ENCODE data around the gene CHIA. TPM values are rescaled to one million over a fixed set of nuclear protein-coding genes. Genes with fewer than 3 reads are reported as not detected.

Gene CHIA
- total RNA-seq = not detected

GRCh38 chr1:111290630-111291029 is at the start of gene CHIA:
CHIA (plus strand) TSS chr1:111290851; CDS start chr1:111310468, 19,617 bp downstream.
- Mint-ChIP-seq H3K27ac (no peak within 1 kb of the TSS), H3K36me3 (no peaks in the 10 kb centered on the region), H3K4me1 (peaks cover 3% of the 10 kb centered on the region), H3K27me3 (no peaks in the 10 kb centered on the region), H3K4me3 (no peak within 1 kb of the TSS), H3K9me3 (peaks cover 3% of the 10 kb centered on the region)
- no peak for DNase-seq

DNA sequence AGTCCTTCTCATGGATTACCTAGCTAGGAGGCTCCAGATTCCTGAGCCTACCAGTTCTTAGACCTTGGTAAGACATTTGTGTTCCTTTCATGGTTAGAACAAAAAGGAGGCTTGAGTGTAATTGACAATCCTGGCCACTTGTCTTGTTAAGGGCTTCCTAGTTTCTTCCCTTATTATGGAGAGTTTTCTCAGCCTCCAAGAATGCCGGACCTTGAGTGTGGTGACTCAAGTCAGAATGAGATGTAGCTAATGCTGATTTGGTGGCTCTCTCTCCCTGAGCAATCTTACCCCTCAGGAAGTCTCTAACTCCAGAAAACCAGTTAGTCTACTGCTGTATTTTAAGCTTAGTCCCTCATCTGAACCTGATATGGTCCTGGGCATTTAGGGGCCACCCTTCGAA is 48.9 kb upstream of the CHIA start:
- H3K27me3 Mint-ChIP-seq = no peaks in the 10 kb centered on the region
- peaks cover 9% of the 10 kb centered on the region for H3K36me3 Mint-ChIP-seq
- H3K4me3 Mint-ChIP-seq = no peak overlapping the region
- no peaks in the 10 kb centered on the region for H3K4me1 Mint-ChIP-seq
- H3K27ac Mint-ChIP-seq = no peak overlapping the region
- no peak for DNase-seq
- no peaks in the 10 kb centered on the region for H3K9me3 Mint-ChIP-seq

DNA sequence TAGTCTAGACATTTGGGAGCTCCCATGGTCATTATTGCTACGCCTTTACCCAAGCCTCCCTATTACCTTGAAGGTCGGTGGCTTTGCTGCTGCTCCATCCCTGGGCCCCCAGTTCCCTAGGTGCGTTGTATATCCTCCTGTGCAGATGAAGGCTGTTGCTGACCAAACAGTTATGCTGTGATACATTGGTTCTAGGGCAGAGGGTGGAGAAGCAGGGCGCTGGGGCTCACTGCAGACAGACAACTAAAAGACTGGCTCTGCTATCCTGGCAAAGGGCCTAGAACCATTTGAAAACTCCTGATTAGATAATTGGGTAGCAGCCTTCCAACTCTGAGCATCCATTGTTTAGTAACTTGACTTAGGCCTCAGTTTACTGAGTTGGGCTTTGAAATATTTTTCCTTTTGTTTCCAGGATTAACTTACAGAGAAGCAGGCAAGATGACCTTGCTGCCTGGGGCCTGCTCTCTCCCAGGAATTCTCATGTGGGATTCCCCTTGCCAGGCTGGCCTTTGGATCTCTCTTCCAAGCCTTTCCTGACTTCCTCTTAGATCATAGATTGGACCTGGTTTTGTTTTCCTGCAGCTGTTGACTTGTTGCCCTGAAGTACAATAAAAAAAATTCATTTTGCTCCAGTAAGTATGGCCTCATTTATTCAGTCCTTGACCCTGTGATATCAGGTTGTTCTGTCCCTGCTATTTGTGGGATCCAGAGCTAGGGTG is 47.7 kb upstream of the CHIA start:
- H3K4me1 Mint-ChIP-seq = no peaks in the 10 kb centered on the region
- no peak overlapping the region for H3K27ac Mint-ChIP-seq
- H3K27me3 Mint-ChIP-seq = no peaks in the 10 kb centered on the region
- peaks cover 9% of the 10 kb centered on the region for H3K36me3 Mint-ChIP-seq
- no peak for DNase-seq
- H3K9me3 Mint-ChIP-seq = no peaks in the 10 kb centered on the region
- no peak overlapping the region for H3K4me3 Mint-ChIP-seq

GRCh38 chr1:111247125-111247838 is 43.4 kb upstream of the CHIA start:
- Mint-ChIP-seq H3K9me3 (no peaks in the 10 kb centered on the region), H3K4me1 (peaks cover 13% of the 10 kb centered on the region), H3K27ac (no peak overlapping the region), H3K27me3 (no peaks in the 10 kb centered on the region), H3K36me3 (no peaks in the 10 kb centered on the region), H3K4me3 (no peak overlapping the region)
- DNase-seq = no peak

- Mint-ChIP-seq H3K4me1 (peaks cover 17% of the 10 kb centered on the region), H3K27ac (no peak overlapping the region), H3K36me3 (no peaks in the 10 kb centered on the region), H3K27me3 (no peaks in the 10 kb centered on the region), H3K9me3 (no peaks in the 10 kb centered on the region), H3K4me3 (no peak overlapping the region)
- DNase-seq = no peak
These were observed 40.7 kb upstream of the CHIA start for GRCh38 chr1:111249960-111250359.

DNA sequence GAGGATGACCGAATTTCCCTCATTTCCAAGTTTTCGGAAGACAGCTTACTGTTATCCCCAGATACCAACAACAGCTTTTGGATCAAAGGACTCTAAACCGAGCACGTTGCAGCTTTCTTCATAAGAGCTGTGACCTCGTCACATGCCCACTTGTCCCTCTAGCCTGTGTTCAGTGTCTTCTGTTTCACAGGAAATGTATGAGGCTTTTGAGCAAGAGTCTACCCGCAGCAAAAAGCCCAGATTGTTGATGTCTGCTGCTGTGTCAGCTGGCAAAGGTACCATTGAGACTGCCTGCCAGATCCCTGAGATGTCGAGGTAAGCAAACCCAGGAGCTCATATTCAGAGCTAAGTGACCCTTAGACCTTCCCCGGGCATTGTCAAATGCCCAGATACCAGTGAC is 39.1 kb upstream of the CHIA start:
- H3K36me3 Mint-ChIP-seq = no peaks in the 10 kb centered on the region
- no peak overlapping the region for H3K27ac Mint-ChIP-seq
- peaks cover 17% of the 10 kb centered on the region for H3K4me1 Mint-ChIP-seq
- no peak for DNase-seq
- H3K27me3 Mint-ChIP-seq = no peaks in the 10 kb centered on the region
- no peak overlapping the region for H3K4me3 Mint-ChIP-seq
- H3K9me3 Mint-ChIP-seq = no peaks in the 10 kb centered on the region

- H3K27ac Mint-ChIP-seq = no peak overlapping the region
- peaks cover 17% of the 10 kb centered on the region for H3K4me1 Mint-ChIP-seq
- no peaks in the 10 kb centered on the region for H3K36me3 Mint-ChIP-seq
- H3K4me3 Mint-ChIP-seq = no peak overlapping the region
- H3K9me3 Mint-ChIP-seq = no peaks in the 10 kb centered on the region
- no peaks in the 10 kb centered on the region for H3K27me3 Mint-ChIP-seq
- DNase-seq = no peak
These were observed 37.9 kb upstream of the CHIA start for GRCh38 chr1:111252786-111253185.

DNA sequence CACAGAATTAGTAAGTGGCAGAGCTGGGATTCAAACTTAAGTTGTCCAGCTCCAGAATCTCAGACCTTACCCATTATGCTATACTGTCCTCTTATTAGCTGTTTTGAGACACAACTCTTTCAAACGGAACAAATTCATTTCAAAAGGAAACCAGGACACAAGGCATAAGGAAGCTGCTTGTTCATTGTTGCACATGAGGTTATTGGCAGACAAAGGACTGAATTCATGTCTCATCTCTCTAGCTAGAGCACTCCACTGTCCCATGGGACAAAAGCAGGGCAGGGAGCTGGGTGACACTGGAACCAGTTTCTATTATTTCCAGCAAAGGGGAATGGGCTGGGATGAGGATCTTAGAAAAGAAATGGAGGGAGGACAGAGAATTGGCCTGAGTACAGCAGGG is 36.8 kb upstream of the CHIA start:
- peaks cover 17% of the 10 kb centered on the region for H3K4me1 Mint-ChIP-seq
- no peaks in the 10 kb centered on the region for H3K27me3 Mint-ChIP-seq
- no peaks in the 10 kb centered on the region for H3K9me3 Mint-ChIP-seq
- no peak overlapping the region for H3K4me3 Mint-ChIP-seq
- H3K27ac Mint-ChIP-seq = no peak overlapping the region
- no peaks in the 10 kb centered on the region for H3K36me3 Mint-ChIP-seq
- no peak for DNase-seq

DNA sequence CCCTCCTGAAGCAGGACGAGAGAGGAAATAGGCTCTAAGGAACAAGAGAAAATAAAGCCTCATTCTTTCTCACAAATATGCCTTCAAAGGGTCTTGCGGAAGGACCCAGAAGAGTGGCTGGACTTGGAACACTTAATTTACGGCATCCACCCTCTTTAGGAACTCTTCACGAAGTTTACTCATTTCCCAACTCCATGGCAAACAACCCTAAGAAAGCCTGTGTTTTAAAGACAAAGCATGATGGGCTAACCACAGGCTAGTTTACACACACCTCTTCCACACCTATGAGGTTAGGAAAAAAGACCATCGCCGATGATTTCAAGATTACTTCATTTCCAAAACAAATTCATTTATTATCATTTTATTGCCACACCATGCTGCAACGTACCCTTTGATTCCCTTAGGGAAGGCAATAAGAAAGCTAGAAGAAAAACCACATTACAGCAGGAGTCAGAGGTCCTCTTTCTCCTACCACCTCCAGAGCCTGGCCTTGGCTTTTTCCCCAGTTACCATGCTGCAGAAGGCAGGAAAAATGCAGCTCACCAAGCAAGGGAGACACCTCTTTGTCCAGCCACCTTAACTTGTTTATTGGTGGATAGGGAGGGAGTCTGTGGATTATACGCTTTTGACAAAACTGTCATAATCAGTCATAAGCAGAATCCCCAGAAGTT is 33.5 kb upstream of the CHIA start:
- Mint-ChIP-seq H3K36me3 (no peaks in the 10 kb centered on the region), H3K9me3 (peaks cover 4% of the 10 kb centered on the region), H3K27ac (no peak overlapping the region), H3K27me3 (no peaks in the 10 kb centered on the region), H3K4me3 (no peak overlapping the region), H3K4me1 (peaks cover 5% of the 10 kb centered on the region)
- DNase-seq = no peak

DNA sequence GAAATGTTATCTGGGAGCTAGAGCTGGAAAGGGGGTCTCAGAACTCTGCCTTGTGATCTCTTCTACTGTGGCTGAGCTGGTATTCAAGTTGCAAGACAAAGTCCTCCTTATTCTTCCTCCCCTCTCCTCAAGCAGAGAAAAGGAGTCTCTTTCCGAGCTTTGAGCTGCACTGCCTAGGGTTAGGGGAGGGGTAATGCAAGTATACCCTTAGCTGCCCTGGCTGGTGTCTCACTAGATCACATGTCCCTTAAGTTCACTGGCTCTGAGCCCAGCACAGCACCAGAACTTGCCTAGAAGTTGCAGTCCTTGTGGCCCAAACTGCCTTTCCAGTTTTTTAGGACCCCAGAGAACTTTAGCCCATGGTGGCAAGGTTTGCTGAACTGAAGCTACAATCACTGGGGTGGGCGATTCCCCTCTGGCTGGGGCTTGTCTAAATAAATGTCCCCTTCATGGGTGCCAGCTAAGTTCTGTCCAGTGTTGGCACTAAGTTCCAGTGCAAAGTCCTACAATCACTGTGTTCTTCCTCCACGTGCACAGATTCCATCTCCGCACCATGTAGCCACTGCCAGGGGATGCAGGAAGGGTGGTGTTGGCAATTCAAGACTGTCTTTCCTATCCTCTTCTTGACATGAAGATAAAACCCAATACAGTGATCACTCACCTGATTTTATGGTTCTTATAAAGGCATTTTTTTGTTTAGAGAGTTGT is 22.7 kb upstream of the CHIA start:
- peaks cover 2% of the 10 kb centered on the region for H3K36me3 Mint-ChIP-seq

DNA sequence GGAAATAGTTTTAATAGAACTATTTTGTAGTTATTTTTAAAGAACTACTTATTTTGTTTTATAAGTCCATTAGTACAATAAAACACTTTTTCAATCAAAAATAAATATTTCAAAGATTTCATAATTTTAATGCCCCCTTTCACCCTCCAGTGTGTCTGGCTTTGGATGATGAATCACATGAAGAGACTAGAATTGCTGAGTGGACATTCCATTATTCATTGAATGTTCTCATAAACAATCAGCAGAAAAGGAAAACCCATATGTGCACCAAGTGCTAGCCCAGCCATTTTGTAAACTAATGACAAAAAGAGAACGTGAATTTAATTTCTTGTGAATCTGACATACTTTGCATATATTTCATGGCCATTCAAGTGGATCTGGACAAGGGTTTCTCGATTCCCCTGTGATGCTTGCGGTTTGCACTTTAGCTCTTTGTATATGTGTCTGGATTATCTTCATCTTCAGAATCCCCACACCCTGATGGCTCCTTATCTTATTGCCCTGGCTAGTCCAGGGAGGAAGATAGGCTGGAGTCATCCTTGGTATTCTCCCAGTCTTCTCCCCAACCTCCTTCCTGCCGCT is 20.7 kb upstream of the CHIA start:
- Mint-ChIP-seq H3K27ac (no peak overlapping the region), H3K4me3 (no peak overlapping the region), H3K27me3 (peaks cover 30% of the 10 kb centered on the region), H3K4me1 (peaks cover 16% of the 10 kb centered on the region), H3K9me3 (peaks cover 12% of the 10 kb centered on the region), H3K36me3 (peaks cover 2% of the 10 kb centered on the region)
- DNase-seq = no peak

More for the DNA sequence above, 22.7 kb upstream of the CHIA start:
- no peak for DNase-seq
- H3K27ac Mint-ChIP-seq = no peak overlapping the region
- peaks cover 30% of the 10 kb centered on the region for H3K27me3 Mint-ChIP-seq
- H3K4me1 Mint-ChIP-seq = peaks cover 8% of the 10 kb centered on the region
- H3K9me3 Mint-ChIP-seq = peaks cover 24% of the 10 kb centered on the region
- no peak overlapping the region for H3K4me3 Mint-ChIP-seq

- H3K27me3 Mint-ChIP-seq = peaks cover 30% of the 10 kb centered on the region
- H3K9me3 Mint-ChIP-seq = peaks cover 6% of the 10 kb centered on the region
- DNase-seq = no peak
- peaks cover 2% of the 10 kb centered on the region for H3K36me3 Mint-ChIP-seq
- H3K27ac Mint-ChIP-seq = no peak overlapping the region
- H3K4me1 Mint-ChIP-seq = peaks cover 24% of the 10 kb centered on the region
- peak overlapping the region; percentile 66 for H3K4me3 Mint-ChIP-seq
These were observed 19.7 kb upstream of the CHIA start for GRCh38 chr1:111270771-111271463.

GRCh38 chr1:111271464-111271801 is 19.2 kb upstream of the CHIA start:
- no peak for DNase-seq
- Mint-ChIP-seq H3K9me3 (peaks cover under 1% of the 10 kb centered on the region), H3K27me3 (peaks cover 30% of the 10 kb centered on the region), H3K4me3 (peak overlapping the region; percentile 66), H3K27ac (no peak overlapping the region), H3K36me3 (peaks cover 3% of the 10 kb centered on the region), H3K4me1 (peaks cover 28% of the 10 kb centered on the region)

DNA sequence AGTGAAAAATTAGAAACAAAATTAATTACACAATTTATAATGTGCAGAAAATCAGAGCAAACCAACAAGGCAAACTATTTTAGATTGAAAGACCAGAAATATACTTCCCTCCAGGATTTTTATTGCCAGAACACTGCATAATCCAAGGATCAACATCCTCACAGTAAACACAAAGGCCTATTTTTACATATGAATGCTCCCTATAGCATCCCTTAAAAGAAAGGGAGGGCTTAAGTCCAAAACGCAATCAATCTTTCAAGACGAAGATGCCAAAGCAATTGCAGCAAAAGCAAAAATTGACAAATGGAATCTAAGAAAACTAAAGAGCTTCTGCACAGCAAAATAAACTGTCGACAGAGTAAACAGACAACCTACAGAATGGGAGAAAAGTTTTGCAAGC is 18.6 kb upstream of the CHIA start:
- no peak for DNase-seq
- Mint-ChIP-seq H3K9me3 (peaks cover 4% of the 10 kb centered on the region), H3K4me3 (no peak overlapping the region), H3K36me3 (peaks cover 5% of the 10 kb centered on the region), H3K4me1 (peaks cover 31% of the 10 kb centered on the region), H3K27me3 (peaks cover 30% of the 10 kb centered on the region), H3K27ac (no peak overlapping the region)
